ENCODE measurements around the gene LUC7L. TPM values are rescaled to one million over a fixed set of nuclear protein-coding genes. Genes with fewer than 3 reads are reported as not detected.

LUC7L gene
- polyA plus RNA-seq, 1 donor: 99.5 TPM

GRCh38 chr16:194516-194915, 34.7 kb downstream of the LUC7L start:
- Histone ChIP-seq H3K4me1 (ENCODE audit: control insufficient read depth, insufficient read depth, low read length) (no peaks in the 10 kb centered on the region), H3K27ac (ENCODE audit: low read length) (no peak overlapping the region), H3K4me3 (ENCODE audit: low read length) (no peak overlapping the region), H3K36me3 (ENCODE audit: control insufficient read depth, insufficient read depth, low read length) (peaks cover 85% of the 10 kb centered on the region), H3K9me3 (ENCODE audit: control insufficient read depth, low read depth, low read length) (no peaks in the 10 kb centered on the region), H3K27me3 (ENCODE audit: control insufficient read depth, insufficient read depth, low read length) (no peaks in the 10 kb centered on the region)
- whole genome bisulfite sequencing (ENCODE audit: insufficient coverage, low lambda C conversion rate): 100% methylated on average over 1 of the region's 6 CpGs
- no peak for DNase-seq

GRCh38 chr16:193441-193840, 35.8 kb downstream of the LUC7L start:
- DNase-seq: no peak
- Histone ChIP-seq H3K36me3 (ENCODE audit: control insufficient read depth, insufficient read depth, low read length) (peaks cover 89% of the 10 kb centered on the region), H3K4me3 (ENCODE audit: low read length) (no peak overlapping the region), H3K27ac (ENCODE audit: low read length) (no peak overlapping the region), H3K9me3 (ENCODE audit: control insufficient read depth, low read depth, low read length) (no peaks in the 10 kb centered on the region), H3K4me1 (ENCODE audit: control insufficient read depth, insufficient read depth, low read length) (no peaks in the 10 kb centered on the region), H3K27me3 (ENCODE audit: control insufficient read depth, insufficient read depth, low read length) (no peaks in the 10 kb centered on the region)
- WGBS (ENCODE audit: insufficient coverage, low lambda C conversion rate): 100% methylated on average over 2 of the region's 15 CpGs

- Histone ChIP-seq H3K27ac (ENCODE audit: low read length) (no peak overlapping the region), H3K4me1 (ENCODE audit: control insufficient read depth, insufficient read depth, low read length) (no peaks in the 10 kb centered on the region), H3K4me3 (ENCODE audit: low read length) (no peak overlapping the region), H3K27me3 (ENCODE audit: control insufficient read depth, insufficient read depth, low read length) (no peaks in the 10 kb centered on the region), H3K9me3 (ENCODE audit: control insufficient read depth, low read depth, low read length) (no peaks in the 10 kb centered on the region), H3K36me3 (ENCODE audit: control insufficient read depth, insufficient read depth, low read length) (peaks cover 86% of the 10 kb centered on the region)
- 100% methylated on average over 4 of the region's 11 CpGs for WGBS (ENCODE audit: insufficient coverage, low lambda C conversion rate)
- no peak for DNase-seq
Observed at GRCh38 chr16:192686-193085, 36.6 kb downstream of the LUC7L start.

- WGBS (ENCODE audit: insufficient coverage, low lambda C conversion rate): no CpG with 5 or more reads among the region's 4 CpGs
- no peak for DNase-seq
- H3K9me3 ChIP-seq (ENCODE audit: control insufficient read depth, low read depth, low read length): no peaks in the 10 kb centered on the region
- no peak overlapping the region for H3K27ac ChIP-seq (ENCODE audit: low read length)
- H3K4me1 ChIP-seq (ENCODE audit: control insufficient read depth, insufficient read depth, low read length): no peaks in the 10 kb centered on the region
- H3K27me3 ChIP-seq (ENCODE audit: control insufficient read depth, insufficient read depth, low read length): no peaks in the 10 kb centered on the region
- peaks cover 86% of the 10 kb centered on the region for H3K36me3 ChIP-seq (ENCODE audit: control insufficient read depth, insufficient read depth, low read length)
- no peak overlapping the region for H3K4me3 ChIP-seq (ENCODE audit: low read length)
Observed at GRCh38 chr16:191831-192230, 37.4 kb downstream of the LUC7L start.

- DNase-seq: no peak
- Histone ChIP-seq H3K4me1 (ENCODE audit: control insufficient read depth, insufficient read depth, low read length) (no peaks in the 10 kb centered on the region), H3K27me3 (ENCODE audit: control insufficient read depth, insufficient read depth, low read length) (no peaks in the 10 kb centered on the region), H3K27ac (ENCODE audit: low read length) (no peak overlapping the region), H3K36me3 (ENCODE audit: control insufficient read depth, insufficient read depth, low read length) (peaks cover 69% of the 10 kb centered on the region), H3K9me3 (ENCODE audit: control insufficient read depth, low read depth, low read length) (no peaks in the 10 kb centered on the region), H3K4me3 (ENCODE audit: low read length) (no peak overlapping the region)
- WGBS (ENCODE audit: insufficient coverage, low lambda C conversion rate): 90% methylated on average over 2 of the region's 34 CpGs
Observed at GRCh38 chr16:189604-190186, 39.6 kb downstream of the LUC7L start.

GRCh38 chr16:188674-189073, 40.6 kb downstream of the LUC7L start:
- WGBS (ENCODE audit: insufficient coverage, low lambda C conversion rate): no CpG with 5 or more reads among the region's 8 CpGs
- Histone ChIP-seq H3K27ac (ENCODE audit: low read length) (no peak overlapping the region), H3K27me3 (ENCODE audit: control insufficient read depth, insufficient read depth, low read length) (no peaks in the 10 kb centered on the region), H3K4me3 (ENCODE audit: low read length) (no peak overlapping the region), H3K4me1 (ENCODE audit: control insufficient read depth, insufficient read depth, low read length) (no peaks in the 10 kb centered on the region), H3K9me3 (ENCODE audit: control insufficient read depth, low read depth, low read length) (no peaks in the 10 kb centered on the region), H3K36me3 (ENCODE audit: control insufficient read depth, insufficient read depth, low read length) (peaks cover 59% of the 10 kb centered on the region)
- DNase-seq: no peak

GRCh38 chr16:187330-187729, 41.9 kb downstream of the LUC7L start:
- WGBS (ENCODE audit: insufficient coverage, low lambda C conversion rate): no CpG with 5 or more reads among the region's 8 CpGs
- no peak overlapping the region for H3K4me3 ChIP-seq (ENCODE audit: low read length)
- peaks cover 50% of the 10 kb centered on the region for H3K36me3 ChIP-seq (ENCODE audit: control insufficient read depth, insufficient read depth, low read length)
- no peaks in the 10 kb centered on the region for H3K9me3 ChIP-seq (ENCODE audit: control insufficient read depth, low read depth, low read length)
- no peak for DNase-seq
- H3K4me1 ChIP-seq (ENCODE audit: control insufficient read depth, insufficient read depth, low read length): no peaks in the 10 kb centered on the region
- no peak overlapping the region for H3K27ac ChIP-seq (ENCODE audit: low read length)
- no peaks in the 10 kb centered on the region for H3K27me3 ChIP-seq (ENCODE audit: control insufficient read depth, insufficient read depth, low read length)

- Histone ChIP-seq H3K27me3 (ENCODE audit: control insufficient read depth, insufficient read depth, low read length) (peaks cover 4% of the 10 kb centered on the region), H3K4me3 (ENCODE audit: low read length) (no peak overlapping the region), H3K9me3 (ENCODE audit: control insufficient read depth, low read depth, low read length) (no peaks in the 10 kb centered on the region), H3K36me3 (ENCODE audit: control insufficient read depth, insufficient read depth, low read length) (peaks cover 35% of the 10 kb centered on the region), H3K4me1 (ENCODE audit: control insufficient read depth, insufficient read depth, low read length) (peaks cover 4% of the 10 kb centered on the region), H3K27ac (ENCODE audit: low read length) (no peak overlapping the region)
- DNase-seq: no peak
- no CpG with 5 or more reads among the region's 11 CpGs for WGBS (ENCODE audit: insufficient coverage, low lambda C conversion rate)
Observed at GRCh38 chr16:185691-186090, 43.6 kb downstream of the LUC7L start.

- H3K9me3 ChIP-seq (ENCODE audit: control insufficient read depth, low read depth, low read length): no peaks in the 10 kb centered on the region
- no peak overlapping the region for H3K27ac ChIP-seq (ENCODE audit: low read length)
- no peak for DNase-seq
- peaks cover 8% of the 10 kb centered on the region for H3K27me3 ChIP-seq (ENCODE audit: control insufficient read depth, insufficient read depth, low read length)
- peaks cover 30% of the 10 kb centered on the region for H3K36me3 ChIP-seq (ENCODE audit: control insufficient read depth, insufficient read depth, low read length)
- peaks cover 6% of the 10 kb centered on the region for H3K4me1 ChIP-seq (ENCODE audit: control insufficient read depth, insufficient read depth, low read length)
- WGBS (ENCODE audit: insufficient coverage, low lambda C conversion rate): no CpG with 5 or more reads among the region's 13 CpGs
- no peak overlapping the region for H3K4me3 ChIP-seq (ENCODE audit: low read length)
Observed at GRCh38 chr16:185213-185612, 44.0 kb downstream of the LUC7L start.

- DNase-seq: no peak
- no peaks in the 10 kb centered on the region for H3K9me3 ChIP-seq (ENCODE audit: control insufficient read depth, low read depth, low read length)
- WGBS (ENCODE audit: insufficient coverage, low lambda C conversion rate): no CpG with 5 or more reads among the region's 7 CpGs
- H3K36me3 ChIP-seq (ENCODE audit: control insufficient read depth, insufficient read depth, low read length): peaks cover 10% of the 10 kb centered on the region
- H3K27ac ChIP-seq (ENCODE audit: low read length): no peak overlapping the region
- H3K27me3 ChIP-seq (ENCODE audit: control insufficient read depth, insufficient read depth, low read length): peaks cover 29% of the 10 kb centered on the region
- H3K4me3 ChIP-seq (ENCODE audit: low read length): no peak overlapping the region
- peaks cover 6% of the 10 kb centered on the region for H3K4me1 ChIP-seq (ENCODE audit: control insufficient read depth, insufficient read depth, low read length)
Observed at GRCh38 chr16:183005-183404, 46.2 kb downstream of the LUC7L start.

GRCh38 chr16:181565-182021, 47.7 kb downstream of the LUC7L start:
- no peak for DNase-seq
- Histone ChIP-seq H3K36me3 (ENCODE audit: control insufficient read depth, insufficient read depth, low read length) (peaks cover 2% of the 10 kb centered on the region), H3K27me3 (ENCODE audit: control insufficient read depth, insufficient read depth, low read length) (peaks cover 41% of the 10 kb centered on the region), H3K27ac (ENCODE audit: low read length) (no peak overlapping the region), H3K4me3 (ENCODE audit: low read length) (no peak overlapping the region), H3K4me1 (ENCODE audit: control insufficient read depth, insufficient read depth, low read length) (peaks cover 6% of the 10 kb centered on the region), H3K9me3 (ENCODE audit: control insufficient read depth, low read depth, low read length) (no peaks in the 10 kb centered on the region)
- no CpG with 5 or more reads among the region's 22 CpGs for WGBS (ENCODE audit: insufficient coverage, low lambda C conversion rate)

All from large intestine (tissue), 3 donors.